HUES48 (cell line): ENCODE data around the gene CCL5.

Experiments used
- H3K27ac ChIP-seq: one replicate; pipeline ENCODE4 v1.7.0; 2013; ENCODE audit warnings: low read depth, low read length, inconsistent platforms
- H3K27me3 ChIP-seq: 2 replicates; pipeline ENCODE4 v1.6.1; 2013; ENCODE audit warnings: mild to moderate bottlenecking, low read length; ENCODE audit not compliant: control insufficient read depth, insufficient read depth
- H3K36me3 ChIP-seq: 2 replicates; pipeline ENCODE4 v1.6.1; 2013; ENCODE audit warnings: low read length; ENCODE audit not compliant: control insufficient read depth, insufficient read depth
- H3K4me1 ChIP-seq: 2 replicates; pipeline ENCODE4 v1.6.1; 2013; ENCODE audit warnings: mild to moderate bottlenecking, low read length; ENCODE audit not compliant: control insufficient read depth, insufficient read depth
- H3K4me3 ChIP-seq: 2 replicates; pipeline ENCODE4 v1.5.1; 2013; ENCODE audit warnings: mild to moderate bottlenecking, low read depth, low read length
- H3K9ac ChIP-seq: 2 replicates; pipeline ENCODE4 v1.6.1; 2013; ENCODE audit warnings: mild to moderate bottlenecking, low read depth, low read length, moderate library complexity
- H3K9me3 ChIP-seq: 2 replicates; pipeline ENCODE4 v1.6.1; 2013; ENCODE audit warnings: low read length; ENCODE audit not compliant: control insufficient read depth, insufficient read depth

Gene CCL5

GRCh38 chr17:35879773-35880654 is at the start of gene CCL5:
TSS of gene CCL5 (minus strand) at chr17:35880360.
- H3K4me3 ChIP-seq: no peak within 1 kb of the TSS
- H3K4me1 ChIP-seq: no peaks in the 10 kb centered on the region
- H3K9ac ChIP-seq: no peak within 1 kb of the TSS
- H3K36me3 ChIP-seq: no peaks in the 10 kb centered on the region
- H3K27me3 ChIP-seq: no peaks in the 10 kb centered on the region
- no peaks in the 10 kb centered on the region for H3K9me3 ChIP-seq
- no peak within 1 kb of the TSS for H3K27ac ChIP-seq

GRCh38 chr17:35927714-35928113 is 47.6 kb upstream of the CCL5 start:
- H3K27ac ChIP-seq: no peak overlapping the region
- H3K9ac ChIP-seq: no peak overlapping the region
- no peaks in the 10 kb centered on the region for H3K9me3 ChIP-seq
- H3K4me1 ChIP-seq: peaks cover 17% of the 10 kb centered on the region
- peaks cover 7% of the 10 kb centered on the region; the same call in 1 of the 2 replicates for H3K36me3 ChIP-seq
- peaks cover 6% of the 10 kb centered on the region; the same call in 1 of the 2 replicates for H3K27me3 ChIP-seq
- H3K4me3 ChIP-seq: no peak overlapping the region

- no peaks in the 10 kb centered on the region for H3K9me3 ChIP-seq
Measured at GRCh38 chr17:35923609-35924114, 43.5 kb upstream of the CCL5 start.

GRCh38 chr17:35920229-35920628 is 40.1 kb upstream of the CCL5 start:
- Histone ChIP-seq H3K27me3 (no peaks in the 10 kb centered on the region), H3K27ac (no peak overlapping the region), H3K4me3 (no peak overlapping the region), H3K4me1 (no peaks in the 10 kb centered on the region), H3K36me3 (peaks cover 6% of the 10 kb centered on the region; the same call in 1 of the 2 replicates), H3K9me3 (peaks cover under 1% of the 10 kb centered on the region; the same call in 1 of the 2 replicates), H3K9ac (no peak overlapping the region)

More at GRCh38 chr17:35923609-35924114, 43.5 kb upstream of the CCL5 start:
- peaks cover 9% of the 10 kb centered on the region; the same call in 1 of the 2 replicates for H3K36me3 ChIP-seq
- no peak overlapping the region for H3K27ac ChIP-seq
- H3K4me1 ChIP-seq: no peaks in the 10 kb centered on the region
- H3K27me3 ChIP-seq: no peaks in the 10 kb centered on the region
- no peak overlapping the region for H3K9ac ChIP-seq
- no peak overlapping the region for H3K4me3 ChIP-seq

GRCh38 chr17:35918665-35919064 is 38.5 kb upstream of the CCL5 start:
- Histone ChIP-seq H3K27ac (no peak overlapping the region), H3K36me3 (peaks cover 6% of the 10 kb centered on the region; the same call in 1 of the 2 replicates), H3K4me1 (no peaks in the 10 kb centered on the region), H3K4me3 (no peak overlapping the region), H3K9me3 (peaks cover 15% of the 10 kb centered on the region), H3K9ac (no peak overlapping the region), H3K27me3 (no peaks in the 10 kb centered on the region)

GRCh38 chr17:35917519-35918213 is 37.5 kb upstream of the CCL5 start:
- Histone ChIP-seq H3K4me1 (no peaks in the 10 kb centered on the region), H3K36me3 (peaks cover 2% of the 10 kb centered on the region; the same call in 1 of the 2 replicates), H3K9ac (no peak overlapping the region)

GRCh38 chr17:35915153-35915964 is 35.2 kb upstream of the CCL5 start:
- H3K9ac ChIP-seq: no peak overlapping the region
- peaks cover 28% of the 10 kb centered on the region for H3K9me3 ChIP-seq
- no peak overlapping the region for H3K4me3 ChIP-seq
- no peaks in the 10 kb centered on the region for H3K36me3 ChIP-seq
- H3K27ac ChIP-seq: no peak overlapping the region
- no peaks in the 10 kb centered on the region for H3K4me1 ChIP-seq
- H3K27me3 ChIP-seq: no peaks in the 10 kb centered on the region

More at GRCh38 chr17:35917519-35918213, 37.5 kb upstream of the CCL5 start:
- H3K9me3 ChIP-seq: peaks cover 20% of the 10 kb centered on the region
- H3K27ac ChIP-seq: no peak overlapping the region
- H3K4me3 ChIP-seq: no peak overlapping the region
- no peaks in the 10 kb centered on the region for H3K27me3 ChIP-seq

- H3K9ac ChIP-seq: no peak overlapping the region
- H3K27ac ChIP-seq: no peak overlapping the region
- H3K4me3 ChIP-seq: no peak overlapping the region
- H3K36me3 ChIP-seq: no peaks in the 10 kb centered on the region
- H3K4me1 ChIP-seq: no peaks in the 10 kb centered on the region
- no peaks in the 10 kb centered on the region for H3K27me3 ChIP-seq
- H3K9me3 ChIP-seq: peaks cover 28% of the 10 kb centered on the region
Measured at GRCh38 chr17:35914354-35914753, 34.2 kb upstream of the CCL5 start.

- no peak overlapping the region for H3K9ac ChIP-seq
- H3K27me3 ChIP-seq: no peaks in the 10 kb centered on the region
- no peak overlapping the region for H3K27ac ChIP-seq
- peaks cover 28% of the 10 kb centered on the region for H3K9me3 ChIP-seq
- no peak overlapping the region for H3K4me3 ChIP-seq
- no peaks in the 10 kb centered on the region for H3K4me1 ChIP-seq
- no peaks in the 10 kb centered on the region for H3K36me3 ChIP-seq
Measured at GRCh38 chr17:35913609-35914008, 33.4 kb upstream of the CCL5 start.

- Histone ChIP-seq H3K36me3 (no peaks in the 10 kb centered on the region), H3K27me3 (no peaks in the 10 kb centered on the region), H3K4me1 (no peaks in the 10 kb centered on the region), H3K9ac (no peak overlapping the region), H3K27ac (no peak overlapping the region), H3K4me3 (no peak overlapping the region), H3K9me3 (peaks cover 28% of the 10 kb centered on the region)
Measured at GRCh38 chr17:35912942-35913341, 32.8 kb upstream of the CCL5 start.
